AG10803 (cell line): ENCODE data around the gene NRIP2.

Source experiments
- DNase-seq: peaks from one replicate; pipeline ENCODE4 v3.0.0; 2010; ENCODE audit warnings: low read depth
- H3K4me3 ChIP-seq: 2 replicates; pipeline ENCODE4 v1.5.1; 2011; ENCODE audit warnings: mild to moderate bottlenecking, low read length, control low read depth
- TF ChIP-seq, protein P1 (sequence below): conservative IDR thresholded peaks from 2 replicates; pipeline ENCODE4 v1.5.1; 2011; ENCODE audit warnings: mild to moderate bottlenecking, low read length, control low read depth, inconsistent platforms

Gene NRIP2

DNA sequence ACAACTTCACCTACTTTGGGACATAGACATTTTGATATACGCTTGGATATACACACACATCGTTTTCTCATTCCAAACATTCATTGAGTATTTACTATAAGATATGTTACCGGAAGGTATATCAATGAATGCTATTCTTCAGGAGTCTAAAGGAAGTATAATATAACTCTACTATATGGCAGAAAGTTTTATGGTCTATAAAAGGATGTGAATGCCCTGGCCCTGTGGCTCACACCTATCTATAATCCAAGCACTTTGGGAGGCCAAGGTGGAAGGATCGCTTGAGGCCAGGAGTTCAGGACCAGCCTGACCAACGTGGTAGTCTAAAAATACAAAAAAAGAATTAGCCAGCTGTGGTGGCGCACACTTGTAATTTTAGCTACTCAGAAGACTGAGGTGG lies 5.6 kb downstream of the NRIP2 start:
- DNase-seq: no peak
- no peak overlapping the region for H3K4me3 ChIP-seq
- TF ChIP-seq, protein P1, sequence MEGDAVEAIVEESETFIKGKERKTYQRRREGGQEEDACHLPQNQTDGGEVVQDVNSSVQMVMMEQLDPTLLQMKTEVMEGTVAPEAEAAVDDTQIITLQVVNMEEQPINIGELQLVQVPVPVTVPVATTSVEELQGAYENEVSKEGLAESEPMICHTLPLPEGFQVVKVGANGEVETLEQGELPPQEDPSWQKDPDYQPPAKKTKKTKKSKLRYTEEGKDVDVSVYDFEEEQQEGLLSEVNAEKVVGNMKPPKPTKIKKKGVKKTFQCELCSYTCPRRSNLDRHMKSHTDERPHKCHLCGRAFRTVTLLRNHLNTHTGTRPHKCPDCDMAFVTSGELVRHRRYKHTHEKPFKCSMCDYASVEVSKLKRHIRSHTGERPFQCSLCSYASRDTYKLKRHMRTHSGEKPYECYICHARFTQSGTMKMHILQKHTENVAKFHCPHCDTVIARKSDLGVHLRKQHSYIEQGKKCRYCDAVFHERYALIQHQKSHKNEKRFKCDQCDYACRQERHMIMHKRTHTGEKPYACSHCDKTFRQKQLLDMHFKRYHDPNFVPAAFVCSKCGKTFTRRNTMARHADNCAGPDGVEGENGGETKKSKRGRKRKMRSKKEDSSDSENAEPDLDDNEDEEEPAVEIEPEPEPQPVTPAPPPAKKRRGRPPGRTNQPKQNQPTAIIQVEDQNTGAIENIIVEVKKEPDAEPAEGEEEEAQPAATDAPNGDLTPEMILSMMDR: no peak

DNA sequence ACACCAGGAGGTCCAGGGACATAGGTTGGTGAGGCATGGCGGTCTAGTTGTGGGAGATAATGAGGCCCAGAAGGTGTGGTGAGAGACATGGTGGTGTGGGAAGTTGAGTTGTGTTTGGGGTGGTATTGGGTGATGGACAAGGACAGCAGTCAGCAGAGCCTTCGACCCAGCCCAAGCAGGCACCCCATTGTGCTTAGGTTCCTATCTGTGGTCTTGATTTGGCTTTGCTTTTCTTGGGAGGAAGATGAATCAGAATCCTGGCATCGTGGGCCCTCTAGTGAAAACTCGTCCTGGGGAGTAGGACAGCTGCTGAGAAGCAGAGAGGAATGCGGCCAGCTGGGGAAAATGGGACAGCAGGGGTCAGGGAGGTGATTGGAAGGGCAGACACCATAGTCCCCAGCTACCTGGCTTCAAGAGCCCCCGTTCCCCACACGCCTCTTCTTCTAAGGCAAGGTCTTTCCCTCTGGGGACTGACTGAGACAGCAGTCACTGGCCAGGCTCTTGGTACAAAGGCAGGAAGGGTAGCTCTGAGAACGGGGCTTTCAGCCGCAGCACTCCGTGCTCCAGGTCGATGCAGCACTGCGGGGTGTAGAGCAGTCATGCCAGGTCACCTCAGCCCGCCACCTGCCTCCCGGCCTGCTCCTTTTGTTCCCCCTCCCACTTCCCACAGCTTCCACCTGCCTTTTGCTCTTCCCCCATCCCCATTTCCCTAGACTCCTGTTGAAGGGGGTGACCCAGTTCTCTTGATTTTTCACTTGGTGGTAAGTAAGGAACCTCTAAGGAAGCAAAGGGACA lies 7.9 kb downstream of the NRIP2 start:
- TF ChIP-seq, protein P1: no peak
- no peak for DNase-seq
- H3K4me3 ChIP-seq: no peak overlapping the region

DNA sequence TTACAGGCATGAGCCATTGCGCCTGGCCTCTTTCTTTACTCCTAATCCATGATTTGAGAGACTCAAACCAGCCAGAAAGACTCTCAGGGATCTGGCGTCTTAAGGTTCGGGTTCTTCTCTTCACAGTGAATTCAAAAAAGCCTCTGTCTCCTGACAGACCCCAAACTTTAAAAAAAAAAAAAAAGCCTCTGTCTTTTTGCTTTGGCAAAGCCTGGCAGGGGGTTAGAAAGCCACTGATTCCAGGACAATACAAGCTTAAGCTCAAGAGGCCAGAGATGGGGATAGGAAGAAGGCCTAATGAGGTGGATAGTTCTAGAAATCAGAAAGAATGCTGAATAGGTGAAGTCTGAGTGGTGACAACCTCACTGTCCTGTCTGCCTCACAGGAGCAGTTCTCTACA lies 8.8 kb downstream of the NRIP2 start:
- no peak overlapping the region for H3K4me3 ChIP-seq
- TF ChIP-seq, protein P1: no peak
- no peak for DNase-seq

DNA sequence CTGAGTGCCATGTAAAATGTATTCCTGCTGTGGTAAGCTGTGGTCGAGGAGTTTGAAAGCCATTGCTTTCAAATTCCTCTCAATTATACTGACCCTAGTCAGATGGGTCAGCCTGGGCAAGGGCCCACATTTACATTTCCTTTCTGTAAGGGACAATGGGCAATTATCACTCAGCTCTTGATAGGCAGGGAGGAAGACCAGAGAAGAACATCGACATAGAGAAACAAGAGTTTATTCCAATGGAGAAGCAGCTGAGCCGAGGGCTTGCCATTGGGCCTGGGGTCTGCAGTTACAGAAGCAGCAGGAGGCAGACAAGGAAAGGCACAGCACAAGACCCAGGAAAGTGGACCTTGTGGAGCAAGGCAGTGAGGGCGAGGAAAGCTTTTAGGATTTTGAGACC lies 9.7 kb downstream of the NRIP2 start:
- no peak overlapping the region for H3K4me3 ChIP-seq
- no peak for DNase-seq
- TF ChIP-seq, protein P1: no peak

DNA sequence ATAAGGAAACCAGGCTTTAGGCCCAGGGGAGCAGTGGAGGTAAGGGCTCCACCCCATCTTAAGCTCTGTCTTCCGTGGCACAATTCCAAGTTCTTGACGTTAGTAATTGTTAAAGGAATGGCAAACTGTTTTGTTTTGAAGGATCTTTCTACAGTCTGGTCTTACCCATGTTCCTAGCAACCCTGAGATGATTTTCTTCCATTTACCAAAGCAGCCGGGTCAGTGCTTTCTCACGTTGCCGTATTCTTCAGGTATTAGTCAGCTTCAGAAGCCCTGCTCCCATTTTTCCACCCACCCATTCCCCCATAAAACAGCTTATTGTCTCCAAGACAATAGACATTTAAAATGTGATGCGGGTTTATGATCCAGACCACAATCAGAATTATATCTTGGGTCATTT lies 10.3 kb downstream of the NRIP2 start:
- no peak for DNase-seq
- H3K4me3 ChIP-seq: no peak overlapping the region
- TF ChIP-seq, protein P1: no peak

DNA sequence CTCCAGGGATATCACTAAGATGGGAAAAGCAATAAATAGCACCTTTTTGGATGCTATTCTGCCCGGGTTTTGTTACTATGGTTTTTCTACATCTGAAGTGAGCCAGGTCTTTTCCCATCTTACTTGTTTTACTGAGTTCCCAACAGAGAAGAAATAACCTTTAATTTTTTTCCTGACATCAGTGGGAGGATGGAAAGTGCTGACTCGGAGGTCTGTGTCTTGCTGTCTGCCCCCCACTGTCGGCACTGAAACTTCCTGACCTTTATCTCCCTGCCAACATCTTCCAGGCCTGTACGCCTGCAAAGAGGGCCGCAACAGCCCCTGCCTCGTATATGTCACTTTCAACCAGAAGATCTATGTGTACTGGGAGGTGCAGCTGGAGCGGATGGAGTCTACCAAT lies 11.4 kb downstream of the NRIP2 start:
- TF ChIP-seq, protein P1: no peak
- no peak overlapping the region for H3K4me3 ChIP-seq
- no peak for DNase-seq

DNA sequence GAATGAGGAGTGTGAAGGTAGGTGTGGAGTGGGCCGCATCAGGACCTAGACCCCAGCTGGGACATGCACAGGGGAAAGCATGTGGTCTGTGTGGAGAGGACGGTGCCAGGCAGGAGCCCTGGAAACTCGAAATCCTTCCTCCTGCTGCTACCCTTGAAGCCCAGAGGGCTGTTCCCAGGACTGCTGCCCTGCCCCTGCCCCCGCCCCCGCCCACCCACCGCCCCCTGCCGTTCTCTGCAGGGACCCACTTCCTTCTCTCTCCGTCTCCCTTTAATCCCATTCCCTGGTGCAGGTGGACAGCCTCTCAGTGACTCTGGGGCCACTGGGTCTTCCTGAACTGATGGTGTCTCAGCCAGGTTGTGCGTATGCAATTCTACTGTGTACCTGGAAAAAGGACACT lies 14.4 kb downstream of the NRIP2 start:
- no peak for DNase-seq
- TF ChIP-seq, protein P1: no peak
- no peak overlapping the region for H3K4me3 ChIP-seq
